ENCODE data around the gene CREBZF. TPM values are rescaled to one million over a fixed set of nuclear protein-coding genes. Genes with fewer than 3 reads are reported as not detected.

Gene CREBZF
- total RNA-seq, 3 donors from 2014 or later, result 37.6 to 45.6 (median 40.7) TPM

GRCh38 chr11:85694385-85694980 lies 29.6 kb upstream of the CREBZF start:
- ATAC-seq (no peak), DNase-seq (peak in 1 of 3 donors; percentile 28)
- intact Hi-C loops (cut with DNase I, micrococcal nuclease), result no loop called here

DNA sequence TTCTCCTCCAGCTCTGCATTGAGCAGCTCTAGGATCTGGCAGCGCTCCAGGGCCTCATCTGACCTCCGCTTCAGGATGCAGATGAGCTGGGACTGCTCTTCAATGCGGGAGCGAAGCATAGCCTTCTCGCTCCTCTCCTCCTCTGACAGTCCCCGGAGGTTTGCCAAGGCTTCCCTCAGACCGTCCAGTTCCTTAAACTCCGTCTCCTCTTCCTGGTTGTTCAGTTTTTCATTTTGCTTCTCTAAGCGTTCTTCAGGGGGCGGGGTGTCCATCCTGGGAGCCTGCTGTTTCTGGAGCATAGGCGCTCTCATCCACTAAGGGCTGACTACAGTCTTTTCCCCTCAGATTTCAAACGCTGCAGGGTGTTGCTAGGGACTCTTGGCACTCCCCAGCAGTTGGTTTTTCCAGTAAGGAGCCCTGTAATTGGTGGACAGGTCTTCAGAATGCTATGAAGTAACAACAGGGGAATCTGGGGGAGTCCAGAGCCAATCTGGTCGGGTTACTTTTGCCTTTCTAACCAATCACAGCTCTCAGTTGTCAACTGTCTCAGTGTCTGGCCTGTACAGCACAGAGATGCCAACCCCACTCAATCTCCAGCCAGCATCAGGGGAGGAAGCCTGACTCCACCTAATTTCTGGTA lies 21.0 kb upstream of the CREBZF start, which contains the start of gene CCDC89:
Gene CCDC89, minus strand, starts transcription at position 376 of the 640 bp plus-strand sequence. Its CDS starts 65 bp downstream, at position 311.
- intact Hi-C loops (cut with DNase I, micrococcal nuclease), result no loop called here

More at GRCh38 chr11:85694385-85694980, 29.6 kb upstream of the CREBZF start:
- H3K36me3 ChIP-seq (ENCODE audit: low read depth), result no peaks in the 10 kb centered on the region
- H3K9me3 ChIP-seq, result no peaks in the 10 kb centered on the region
- no peaks in the 10 kb centered on the region for H3K4me1 ChIP-seq (ENCODE audit: low read depth)
- TF ChIP-seq CTCF (IDR thresholded peaks at IDR 0.05), result no peak
- no peak overlapping the region for H3K4me3 ChIP-seq

DNA sequence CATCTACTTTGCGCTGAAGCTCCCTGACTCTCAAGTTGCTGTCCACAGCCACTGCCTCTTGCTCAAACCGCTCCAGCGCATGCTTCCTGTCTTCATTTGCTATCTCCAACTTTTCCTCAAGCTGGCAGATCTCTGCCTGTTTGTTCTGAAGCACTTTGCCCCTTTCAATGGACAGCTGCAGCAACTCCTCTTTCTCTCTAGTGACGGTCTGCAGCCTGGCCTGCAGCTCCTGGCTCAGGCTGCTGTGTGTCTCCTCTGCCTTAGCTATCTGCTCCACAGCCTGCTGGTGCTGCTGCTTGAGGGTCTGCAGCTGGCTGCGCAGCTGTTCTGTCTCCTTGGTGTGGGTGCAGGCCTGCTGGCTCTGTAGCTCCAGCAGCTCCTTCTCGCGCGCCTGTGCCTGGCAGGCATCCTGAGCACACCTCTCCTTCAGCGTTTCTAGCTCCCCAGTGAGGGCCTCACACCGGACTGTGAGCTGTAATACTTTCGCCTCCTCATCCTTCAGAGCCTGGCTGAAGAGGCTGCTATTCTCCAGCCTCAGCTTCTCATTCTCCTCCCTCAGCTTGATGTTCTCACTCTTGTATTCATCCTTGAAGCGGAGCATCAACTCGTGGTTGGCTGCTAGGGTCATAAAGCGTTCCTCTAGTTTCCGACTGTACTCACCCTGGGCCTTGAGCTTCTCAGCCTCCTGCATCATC lies 20.3 kb upstream of the CREBZF start:
- Histone ChIP-seq H3K36me3 (ENCODE audit: low read depth) (no peaks in the 10 kb centered on the region), H3K4me1 (ENCODE audit: low read depth) (no peaks in the 10 kb centered on the region), H3K9me3 (no peaks in the 10 kb centered on the region), H3K4me3 (no peak overlapping the region)
- no peak for TF ChIP-seq CTCF (IDR thresholded peaks at IDR 0.05)
- DNase-seq (peak in 2 of 3 donors; percentile 31 to 54), ATAC-seq (peak; percentile 37)
- intact Hi-C loops (cut with DNase I, micrococcal nuclease), result no loop called here

More for the DNA sequence above, 21.0 kb upstream of the CREBZF start, which contains the start of gene CCDC89:
- no peaks in the 10 kb centered on the region for H3K9me3 ChIP-seq
- no peak within 1 kb of the TSS for H3K4me3 ChIP-seq
- no peaks in the 10 kb centered on the region for H3K36me3 ChIP-seq (ENCODE audit: low read depth)
- H3K4me1 ChIP-seq (ENCODE audit: low read depth), result no peaks in the 10 kb centered on the region
- DNase-seq (peak; percentile 45 to 66 (median 61)), ATAC-seq (peak; percentile 74)
- no peak for TF ChIP-seq CTCF (IDR thresholded peaks at IDR 0.05)

DNA sequence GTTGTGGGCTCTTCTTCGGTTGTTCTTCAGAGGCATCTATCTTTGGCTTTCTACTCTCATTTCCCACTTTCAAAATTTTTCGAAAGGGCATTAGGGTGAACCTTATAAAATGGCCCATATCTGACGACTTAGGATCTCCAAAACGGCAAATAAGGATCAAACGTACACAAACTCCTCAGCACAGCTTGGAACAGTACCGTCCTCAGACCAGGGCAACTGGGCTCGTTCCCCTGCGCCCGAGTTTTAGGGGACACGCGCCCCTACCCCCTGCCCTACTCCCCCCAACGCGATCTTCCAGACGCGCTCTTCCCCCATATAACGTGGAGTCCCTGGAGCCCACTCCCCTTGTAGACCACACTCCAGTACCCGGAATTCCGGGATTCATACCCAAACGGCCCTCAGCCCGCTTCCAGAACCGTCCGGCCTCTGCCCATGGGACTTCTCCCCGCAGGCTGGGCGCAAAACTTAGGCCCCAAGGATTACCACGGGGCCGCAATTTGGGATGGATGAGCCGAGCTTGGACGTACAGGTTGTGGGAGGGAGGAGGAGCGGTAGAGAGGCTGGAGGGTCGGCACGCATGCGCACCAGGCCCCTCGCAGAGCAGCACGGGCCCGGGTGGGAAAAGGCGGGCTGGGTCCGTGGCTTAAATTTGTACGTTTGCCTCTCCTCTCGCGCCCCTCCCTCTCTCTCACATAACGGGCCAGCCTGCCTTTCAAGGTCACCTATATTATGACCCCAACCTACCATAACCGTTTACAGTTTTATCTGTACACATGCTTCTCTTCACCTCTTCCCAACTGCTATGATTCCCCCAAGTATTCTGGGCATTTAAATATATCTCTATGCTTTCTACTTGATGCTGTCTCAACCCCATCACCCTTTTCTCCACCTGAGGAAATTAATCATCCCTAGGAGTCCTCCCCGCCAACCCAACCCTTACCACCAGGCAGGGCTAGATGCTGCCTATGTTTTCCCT lies 17.7 kb upstream of the CREBZF start:
- Histone ChIP-seq H3K4me3 (peak overlapping the region; percentile 15), H3K4me1 (ENCODE audit: low read depth) (no peaks in the 10 kb centered on the region), H3K9me3 (no peaks in the 10 kb centered on the region), H3K36me3 (ENCODE audit: low read depth) (no peaks in the 10 kb centered on the region)
- intact Hi-C loops (cut with DNase I, micrococcal nuclease), result no loop called here
- peak; percentile 58 to 72 (median 68) for DNase-seq
- ATAC-seq, result peak; percentile 61
- TF ChIP-seq CTCF (IDR thresholded peaks at IDR 0.05), result no peak

- no peaks in the 10 kb centered on the region for H3K36me3 ChIP-seq (ENCODE audit: low read depth)
- intact Hi-C loops (cut with DNase I, micrococcal nuclease), result no loop called here
- H3K4me3 ChIP-seq, result no peak overlapping the region
- no peaks in the 10 kb centered on the region for H3K9me3 ChIP-seq
- H3K4me1 ChIP-seq (ENCODE audit: low read depth), result no peaks in the 10 kb centered on the region
- ATAC-seq, result no peak
- TF ChIP-seq CTCF (IDR thresholded peaks at IDR 0.05), result no peak
- no peak for DNase-seq
Observed at GRCh38 chr11:85680897-85681296, 16.0 kb upstream of the CREBZF start.
